ENCODE measurements around the gene MS4A4A.

Gene MS4A4A

GRCh38 chr11:60305906-60306619 lies 25.6 kb downstream of the MS4A4A start:
- no peak for DNase-seq

DNA sequence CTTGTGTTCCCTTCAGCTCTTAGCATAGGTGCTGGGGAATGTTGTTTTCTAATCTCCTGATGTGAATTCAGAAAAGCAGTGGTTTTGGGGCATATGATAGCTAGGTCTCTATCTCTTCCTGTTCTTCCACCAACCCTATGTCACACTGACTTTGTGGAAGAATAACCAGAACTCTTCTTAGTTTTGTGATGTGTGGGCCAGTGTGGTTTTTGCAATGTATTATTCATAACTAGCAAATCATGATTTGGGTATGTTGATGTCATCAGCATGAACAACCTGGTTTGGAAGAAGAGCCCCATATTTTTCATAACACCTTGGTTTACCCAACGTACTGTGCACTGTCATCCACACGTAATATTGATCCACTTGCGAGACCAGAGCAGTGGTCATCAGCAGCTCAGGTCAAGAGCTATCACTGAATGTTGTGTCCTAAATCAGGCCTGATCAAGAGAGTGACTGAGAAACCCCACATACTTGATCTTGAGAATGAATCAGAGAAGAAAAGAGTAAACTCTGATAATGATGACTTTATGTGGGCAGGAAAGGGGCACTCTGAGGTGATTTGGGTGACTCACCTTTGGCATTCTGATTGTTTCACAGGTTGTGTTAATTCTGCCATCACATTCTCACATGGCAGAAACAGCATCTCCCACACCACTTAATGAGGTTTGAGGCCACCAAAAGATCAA lies 27.2 kb downstream of the MS4A4A start:
- DNase-seq = no peak

GRCh38 chr11:60310407-60310998 lies 30.0 kb downstream of the MS4A4A start:
- no peak for DNase-seq

DNA sequence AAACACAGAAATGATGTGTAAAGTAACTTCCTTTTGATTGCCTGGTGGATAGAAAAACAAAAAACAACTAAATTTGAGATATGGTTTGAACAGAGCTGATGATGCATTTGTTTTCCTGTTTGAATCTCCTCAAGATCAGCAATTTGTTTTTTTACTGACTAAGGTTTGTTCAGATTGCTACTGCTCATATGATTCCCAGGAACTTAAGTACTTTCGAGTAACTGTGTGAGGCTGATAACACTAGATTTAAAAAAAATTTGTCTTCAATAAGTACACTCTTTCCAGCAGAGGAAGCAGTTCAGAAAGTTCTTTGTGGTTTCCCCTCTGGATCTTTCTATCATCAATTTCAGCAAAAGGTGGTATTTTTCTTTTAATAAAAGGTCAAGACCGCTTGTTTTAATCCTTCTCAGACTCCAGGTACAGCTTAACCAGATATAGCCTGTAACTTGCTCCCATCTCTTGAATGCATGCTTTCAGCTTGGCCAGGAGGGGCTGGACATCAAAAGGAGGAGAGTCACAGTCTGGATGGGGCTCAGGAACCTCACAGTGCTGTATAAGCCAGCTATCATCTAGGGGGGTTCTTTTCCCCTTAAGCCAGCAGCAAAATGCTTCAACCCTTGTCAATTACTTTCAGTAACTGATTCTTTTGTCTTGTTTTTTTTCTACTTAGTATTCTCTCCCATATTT lies 34.3 kb downstream of the MS4A4A start:
- DNase-seq = no peak

DNA sequence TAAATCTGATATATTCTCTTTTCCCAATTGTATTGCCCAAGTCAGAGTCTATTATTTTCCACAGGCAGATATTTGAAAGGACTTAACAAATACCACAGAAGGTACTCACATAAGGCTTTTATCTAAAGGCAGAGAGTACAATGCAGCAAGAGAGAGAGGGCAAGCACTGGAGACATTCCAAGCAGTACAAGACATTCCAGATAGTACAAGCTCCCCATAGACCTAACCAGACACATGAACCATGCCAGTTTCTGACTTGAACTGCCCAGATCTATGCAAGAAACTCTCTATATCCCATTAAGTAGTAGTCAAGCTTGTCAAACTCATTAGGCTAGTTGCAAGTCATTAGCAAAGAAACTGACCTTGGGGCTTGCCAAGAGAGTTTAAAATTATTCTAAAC lies 35.4 kb downstream of the MS4A4A start:
- DNase-seq = no peak

- no peak for DNase-seq
Observed at GRCh38 chr11:60316317-60316716, 35.9 kb downstream of the MS4A4A start.

DNA sequence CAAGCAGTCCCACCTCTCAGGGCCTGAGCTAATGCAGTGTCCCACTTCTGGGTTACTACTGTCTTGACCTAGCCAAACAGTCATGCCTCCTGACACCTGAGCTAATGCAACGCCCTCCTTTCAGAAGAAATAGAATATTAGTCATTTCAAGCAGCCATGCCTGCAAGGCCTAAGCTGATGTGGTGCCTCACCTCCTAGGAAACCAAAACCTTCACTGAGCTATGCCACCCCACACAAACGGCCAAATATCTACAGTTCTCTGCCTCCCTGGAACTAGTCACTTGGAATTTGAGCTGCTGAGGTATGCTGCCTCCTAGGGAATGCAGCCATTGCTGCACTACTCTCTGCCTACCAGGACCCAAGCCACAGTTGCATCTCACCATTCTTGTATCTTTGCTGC lies 38.3 kb downstream of the MS4A4A start:
- no peak for DNase-seq

GRCh38 chr11:60321051-60321450 lies 40.6 kb downstream of the MS4A4A start:
- no peak for DNase-seq

DNA sequence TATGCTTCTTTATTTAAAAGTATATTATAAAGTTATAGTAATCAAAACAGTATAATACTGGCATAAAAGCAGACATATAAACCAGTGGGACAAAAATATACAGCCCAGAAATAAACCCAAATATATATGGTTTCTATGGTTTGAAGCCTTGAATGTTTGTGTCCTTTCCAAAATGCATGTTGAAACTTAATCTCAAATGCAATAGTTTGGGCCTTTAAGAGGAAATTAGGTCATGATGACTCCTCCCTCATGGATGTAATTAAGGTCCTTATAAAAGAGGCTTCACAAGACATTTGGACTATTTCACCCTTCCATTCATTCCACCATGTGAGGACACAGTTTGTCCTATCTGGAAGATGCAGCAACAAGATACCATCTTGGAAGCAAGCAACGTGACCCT lies 46.5 kb downstream of the MS4A4A start, which contains the start of gene MS4A6E:
Gene MS4A6E, plus strand, starts transcription at position 301 of the 400 bp plus-strand sequence. CDS start 7,641 bp downstream, outside the sequence.
- no peak for DNase-seq

DNA sequence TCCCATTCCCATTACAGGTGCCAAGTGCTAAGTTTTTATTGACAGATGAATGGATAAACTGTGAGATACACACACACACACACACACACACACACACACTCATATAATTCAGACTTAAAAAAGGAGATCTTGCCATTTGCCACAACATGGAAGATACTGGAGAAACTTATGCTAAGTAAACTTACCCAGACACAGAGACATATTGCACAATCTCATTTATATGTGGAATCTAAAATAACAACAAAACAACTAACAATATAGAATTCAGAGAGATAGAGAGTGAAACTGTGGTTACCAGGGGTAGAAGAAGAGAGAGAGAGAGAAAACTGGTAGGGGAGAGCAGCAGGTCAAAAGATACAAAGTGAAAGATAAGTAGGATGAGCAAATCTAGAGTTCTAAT lies 48.0 kb downstream of the MS4A4A start:
- DNase-seq = no peak

GRCh38 chr11:60332846-60333245 lies 52.4 kb downstream of the MS4A4A start:
- DNase-seq = no peak

DNA sequence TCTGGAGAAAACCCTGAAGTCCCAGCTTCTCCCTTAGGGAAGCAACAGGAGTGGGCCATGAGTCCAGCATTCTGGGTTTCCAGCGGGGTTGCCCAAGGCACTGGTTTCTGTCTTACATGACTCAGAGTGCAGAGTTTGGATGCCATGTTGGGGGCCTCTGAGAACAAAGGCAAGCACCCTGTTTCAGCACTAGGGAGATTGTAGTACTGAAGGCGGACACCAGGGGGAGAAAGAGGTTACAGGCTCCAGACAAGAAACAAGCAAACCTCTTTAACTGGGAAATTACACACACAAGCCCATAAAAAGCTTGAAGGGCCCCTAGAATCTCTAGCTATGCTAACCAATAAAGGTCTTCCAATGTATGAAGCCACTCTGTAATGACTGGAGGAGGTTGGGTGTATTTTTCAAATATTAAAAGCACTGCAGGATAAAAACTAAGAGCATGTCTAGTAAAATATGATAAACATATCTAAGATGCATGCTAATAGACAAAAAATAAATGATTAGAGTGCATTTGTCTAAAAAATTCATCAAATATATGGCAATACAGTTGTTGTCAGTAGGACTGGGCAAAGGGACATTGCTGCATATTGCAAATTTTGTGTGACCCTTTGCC lies 53.6 kb downstream of the MS4A4A start:
- DNase-seq = peak; percentile 24

DNA sequence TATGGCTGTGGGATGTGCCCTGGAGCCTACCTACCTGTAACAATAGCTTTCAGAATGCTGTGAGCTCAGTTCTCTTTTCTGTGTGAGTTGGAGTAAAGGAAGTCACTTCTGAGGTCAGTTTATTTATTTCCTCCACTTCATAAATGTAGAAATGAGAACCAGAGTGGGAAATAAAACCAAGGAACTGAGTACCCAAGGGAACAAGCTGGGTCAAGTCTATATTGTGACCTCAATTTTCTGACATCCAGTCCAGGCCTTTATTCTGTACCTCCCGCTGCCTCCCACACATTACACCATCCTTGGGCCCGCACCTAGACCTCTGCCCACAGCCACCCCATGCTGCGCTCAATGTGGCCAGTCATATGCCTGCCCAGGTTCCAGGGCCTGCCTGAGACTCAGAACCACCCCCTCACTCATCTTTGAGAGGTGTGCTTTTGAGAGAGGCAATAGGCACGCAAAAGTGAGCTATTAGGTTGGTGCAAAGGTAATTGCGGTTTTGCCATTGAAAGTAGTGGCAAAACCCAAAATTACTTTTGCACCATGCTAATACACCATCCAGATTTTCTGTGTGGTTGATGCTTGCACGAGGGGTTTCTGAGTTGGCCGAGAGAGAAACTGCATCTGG lies 56.4 kb downstream of the MS4A4A start:
- DNase-seq = no peak

DNA sequence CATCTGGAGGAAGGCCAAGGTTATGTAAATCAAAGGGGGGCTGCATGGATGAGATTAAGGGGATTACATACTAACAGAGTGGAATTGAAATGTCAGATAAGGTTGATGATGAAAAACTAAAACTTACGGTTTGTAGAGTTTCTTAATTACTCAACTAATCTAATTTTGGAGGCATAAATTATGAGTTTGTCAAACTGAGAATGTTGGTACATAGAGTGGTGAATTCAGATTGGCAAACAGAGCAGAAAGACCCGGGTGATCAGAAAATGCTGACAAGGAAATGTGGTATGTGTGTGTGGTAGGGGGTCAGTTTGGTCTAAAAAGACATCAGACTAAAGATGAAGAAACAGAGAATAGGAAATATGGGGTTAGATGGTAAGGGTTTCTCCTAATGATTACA lies 57.6 kb downstream of the MS4A4A start:
- no peak for DNase-seq

GRCh38 chr11:60339356-60339755 lies 58.9 kb downstream of the MS4A4A start:
- DNase-seq = no peak

- DNase-seq = no peak
Observed at GRCh38 chr11:60343094-60343704, 62.7 kb downstream of the MS4A4A start.

- no peak for DNase-seq
Observed at GRCh38 chr11:60344146-60344545, 63.7 kb downstream of the MS4A4A start.

DNA sequence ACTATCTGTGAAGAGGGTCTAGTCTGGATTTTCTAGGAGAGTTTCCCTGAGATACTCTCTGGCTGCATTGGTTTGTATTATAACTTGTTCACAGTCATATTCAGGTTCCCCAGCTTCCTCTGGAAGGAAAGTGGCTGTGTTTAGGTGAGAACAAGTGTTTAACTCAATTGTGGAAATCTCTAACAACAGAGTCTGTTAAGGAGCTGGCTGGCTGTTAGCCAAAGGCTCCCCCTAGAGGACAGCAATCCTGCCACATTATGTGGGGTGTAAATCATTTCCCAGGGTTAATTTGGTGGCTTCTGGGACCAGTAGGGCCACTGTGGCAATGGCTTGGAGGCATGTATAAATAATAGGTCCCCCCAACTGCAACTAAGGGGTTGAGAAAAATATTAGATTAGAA lies 65.0 kb downstream of the MS4A4A start:
- DNase-seq = no peak

- no peak for DNase-seq
Observed at GRCh38 chr11:60347084-60347797, 66.8 kb downstream of the MS4A4A start.

DNA sequence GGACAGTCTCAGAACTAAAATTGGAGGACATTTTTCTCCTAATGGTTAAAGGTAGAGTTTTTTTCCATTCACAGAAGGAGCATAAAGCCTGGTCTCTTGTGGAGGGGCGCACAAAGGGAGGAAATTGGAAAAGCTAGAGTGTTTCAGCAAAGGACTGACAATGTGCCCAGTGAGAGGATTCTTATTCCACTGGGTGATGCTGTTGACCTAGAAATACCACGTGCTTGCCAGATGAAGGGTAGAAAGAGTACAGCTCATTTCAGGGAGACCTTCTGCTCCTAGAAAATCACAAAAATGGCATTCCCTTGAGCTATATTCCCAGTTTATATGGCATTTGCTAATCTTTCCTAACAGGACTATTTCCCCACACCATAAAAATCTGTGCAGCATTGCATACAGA lies 67.7 kb downstream of the MS4A4A start:
- DNase-seq = no peak

- DNase-seq = no peak
Observed at GRCh38 chr11:60349990-60350389, 69.5 kb downstream of the MS4A4A start.

GRCh38 chr11:60357771-60358170 lies 77.3 kb downstream of the MS4A4A start:
- DNase-seq = no peak
